ENCODE data around the gene CCDC142.

GRCh38 chr2:74424995-74425406 lies 57.8 kb downstream of the CCDC142 start:
- TF ChIP-seq CTCF (IDR thresholded peaks at IDR 0.05 in 8 of 11, conservative IDR thresholded peaks at IDR 0.05 in 3 of 11) = no peak
- no peak for TF ChIP-seq POLR2A (IDR thresholded peaks at IDR 0.05)

Measured in spleen (tissue), 7 donors.